PFSK-1 (cell line): ENCODE measurements around the gene BRINP1.

Experiments used
- FOXP2 ChIP-seq: optimal IDR thresholded peaks from 2 replicates; pipeline ENCODE3; 2011; ENCODE audit warnings: borderline replicate concordance, control low read depth, inconsistent platforms; ENCODE audit not compliant: insufficient read depth; ENCODE audit errors: extremely low read length, extremely low read depth
- POLR2AphosphoS5 ChIP-seq: IDR thresholded peaks from 2 replicates; pipeline ENCODE4 v1.6.1; 2012; ENCODE audit warnings: low read depth, mild to moderate bottlenecking, control low read depth, low read length, moderate library complexity
- REST ChIP-seq, 2 experiments: IDR thresholded peaks; 2 replicates each; pipeline versions ENCODE4 v1.6.1 to v1.8.0; 2011 to 2012; ENCODE audit warnings: low read depth in 2 of 2, low read length in 2 of 2, control low read depth in 1 of 2, inconsistent platforms in 1 of 2, mild to moderate bottlenecking in 1 of 2, moderate library complexity in 1 of 2; ENCODE audit not compliant: insufficient read depth in 1 of 2
- TAF1 ChIP-seq: IDR thresholded peaks from 2 replicates; pipeline ENCODE4 v1.6.1; 2012; ENCODE audit warnings: low read length, control low read depth, borderline replicate concordance; ENCODE audit not compliant: insufficient read depth

- TF ChIP-seq POLR2AphosphoS5 = no peak
- no peak for TF ChIP-seq REST (IDR thresholded peaks at IDR 0.05; ENCODE audit: insufficient read depth in 1 of 2, low read depth in 2 of 2, low read length in 2 of 2)
- TF ChIP-seq FOXP2 = no peak
- TF ChIP-seq TAF1 = no peak
Measured at GRCh38 chr9:119409552-119409951, 40.3 kb upstream of the BRINP1 start.
